Right lobe of liver (tissue), 6 donors: ENCODE measurements around the gene SEC16B. TPM values are rescaled to one million over a fixed set of nuclear protein-coding genes. Genes with fewer than 3 reads are reported as not detected.

Experiments used
- ATAC-seq, 4 donors: fragments of 200-7000 bp; cut with Tn5 transposase; one replicate each; pipeline ENCODE4 v1.9.1; 2020; ENCODE audit warnings: mild to moderate bottlenecking in 4 of 4, moderate library complexity in 4 of 4
- DNase-seq, 3 donors: peaks; one replicate each; pipeline ENCODE4 v3.0.0-alpha.2; 2020
- H3K27ac ChIP-seq, 3 donors: fragments of 200-600 bp; one replicate each; pipeline ENCODE4 v1.8.0; 2022
- H3K27me3 ChIP-seq, 2 donors: fragments of 200-600 bp; one replicate each; pipeline ENCODE4 v1.8.0; 2022
- H3K36me3 ChIP-seq, 4 donors: fragments of 200-600 bp; sonication (generic) in 1 of 4; one replicate each; pipeline versions ENCODE4 v1.5.1 to v1.8.0; 2017 to 2022; ENCODE audit warnings: control low read depth in 1 of 4
- H3K4me1 ChIP-seq, 4 donors: fragments of 200-600 bp; sonication (generic) in 1 of 4; one replicate each; pipeline versions ENCODE4 v1.5.1 to v1.8.0; 2017 to 2022; ENCODE audit warnings: control low read depth in 1 of 4
- H3K4me3 ChIP-seq, 3 donors: fragments of 200-600 bp; one replicate each; pipeline ENCODE4 v1.8.0; 2022
- H3K9me3 ChIP-seq, 4 donors: fragments of 200-600 bp; sonication (generic) in 1 of 4; one replicate each; pipeline versions ENCODE4 v1.5.1 to v1.8.0; 2017 to 2022; ENCODE audit warnings: control low read depth in 1 of 4
- POLR2A ChIP-seq: fragments of 450-650 bp; IDR thresholded peaks from one replicate; pipeline ENCODE4 v1.6.1; 2017; ENCODE audit warnings: antibody characterized with exemption, mild to moderate bottlenecking
- WGBS: methylation state at CpG from one replicate; pipeline ENCODE4 v1.1.6; 2018; ENCODE audit warnings: low coverage, low lambda C conversion rate; ENCODE audit not compliant: insufficient coverage; ENCODE audit errors: missing lambda C conversion rate; 5-methylcytosine and 5-hydroxymethylcytosine counted together
- intact Hi-C, 2 donors: fragments of 100-400 bp; cut with DNase I; formaldehyde crosslinking; loops; one replicate each; pipeline versions ENCODE4 v1.11.2 to v1.14.1; 2022
- total RNA-seq, 6 experiments: library from RNA; depleted of rRNA in 2 of 6; stranded (reverse); fragments of >200 nt in 2 of 6; fragmentation: NEBNext Ultra II Directional in 3 of 6; extraction: Animal tissue kit (Norgen Biotek cat#: 25700) in 3 of 6; gene quantifications; one replicate each; pipeline versions ENCODE4 v1.1.0 to v1.2.4, GENCODE V29; 2016 to 2023
- TF ChIP-seq, protein P1 (sequence below), 4 donors: fragments of 200-600 bp in 3 of 4; fragments of 450-650 bp in 1 of 4; IDR thresholded peaks; one replicate each; pipeline versions ENCODE4 v1.5.1 to v1.8.0; 2016 to 2022; ENCODE audit warnings: antibody characterized with exemption in 4 of 4, mild to moderate bottlenecking in 2 of 4
- donor health status: DM: no; HTN: yes; CAD: no.
- donor health status: DM: no; HTN: no; CAD: no.
- donor health status: DM: no; HTN: no; CAD: no.
- donor health status: DM: no; HTN: yes; CAD: no.
- donor health status: DM: no; HTN: yes; CAD: no.

SEC16B gene
- total RNA-seq, 6 experiments from 2014 or later, result 16.4 to 69.7 (median 39.9) TPM

DNA sequence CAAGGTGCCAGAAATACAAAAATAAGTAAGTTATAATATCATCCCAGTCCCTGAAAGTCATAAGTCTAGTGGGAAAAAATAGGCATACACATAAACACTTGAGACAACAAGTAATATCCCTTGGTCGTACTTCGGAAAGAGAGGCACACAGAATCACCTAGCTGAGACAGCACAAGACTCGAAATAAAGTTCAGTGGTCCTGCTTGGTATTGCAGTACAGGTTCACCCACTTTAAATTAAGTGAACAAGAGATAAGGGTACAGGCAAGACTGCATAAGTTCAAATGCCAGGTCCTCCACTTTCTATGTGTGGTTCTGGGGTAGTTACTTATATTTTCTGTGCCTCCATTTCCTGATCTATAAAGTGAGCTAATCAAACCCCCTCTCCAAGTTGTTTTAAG is 47.6 kb downstream of the SEC16B start:
- no peaks in the 10 kb centered on the region for H3K36me3 ChIP-seq
- H3K9me3 ChIP-seq, result no peaks in the 10 kb centered on the region
- DNase-seq (no peak), ATAC-seq (peak in 1 of 4 donors; percentile 17)
- no peaks in the 10 kb centered on the region for H3K4me1 ChIP-seq
- no peak overlapping the region for H3K4me3 ChIP-seq
- TF ChIP-seq POLR2A, result no peak
- TF ChIP-seq, protein P1, sequence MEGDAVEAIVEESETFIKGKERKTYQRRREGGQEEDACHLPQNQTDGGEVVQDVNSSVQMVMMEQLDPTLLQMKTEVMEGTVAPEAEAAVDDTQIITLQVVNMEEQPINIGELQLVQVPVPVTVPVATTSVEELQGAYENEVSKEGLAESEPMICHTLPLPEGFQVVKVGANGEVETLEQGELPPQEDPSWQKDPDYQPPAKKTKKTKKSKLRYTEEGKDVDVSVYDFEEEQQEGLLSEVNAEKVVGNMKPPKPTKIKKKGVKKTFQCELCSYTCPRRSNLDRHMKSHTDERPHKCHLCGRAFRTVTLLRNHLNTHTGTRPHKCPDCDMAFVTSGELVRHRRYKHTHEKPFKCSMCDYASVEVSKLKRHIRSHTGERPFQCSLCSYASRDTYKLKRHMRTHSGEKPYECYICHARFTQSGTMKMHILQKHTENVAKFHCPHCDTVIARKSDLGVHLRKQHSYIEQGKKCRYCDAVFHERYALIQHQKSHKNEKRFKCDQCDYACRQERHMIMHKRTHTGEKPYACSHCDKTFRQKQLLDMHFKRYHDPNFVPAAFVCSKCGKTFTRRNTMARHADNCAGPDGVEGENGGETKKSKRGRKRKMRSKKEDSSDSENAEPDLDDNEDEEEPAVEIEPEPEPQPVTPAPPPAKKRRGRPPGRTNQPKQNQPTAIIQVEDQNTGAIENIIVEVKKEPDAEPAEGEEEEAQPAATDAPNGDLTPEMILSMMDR (IDR thresholded peaks at IDR 0.05), result no peak
- WGBS, result 73% methylated on average over 3 of the region's 3 CpGs
- no peaks in the 10 kb centered on the region for H3K27me3 ChIP-seq
- intact Hi-C loops, result no loop called here
- H3K27ac ChIP-seq, result no peak overlapping the region

DNA sequence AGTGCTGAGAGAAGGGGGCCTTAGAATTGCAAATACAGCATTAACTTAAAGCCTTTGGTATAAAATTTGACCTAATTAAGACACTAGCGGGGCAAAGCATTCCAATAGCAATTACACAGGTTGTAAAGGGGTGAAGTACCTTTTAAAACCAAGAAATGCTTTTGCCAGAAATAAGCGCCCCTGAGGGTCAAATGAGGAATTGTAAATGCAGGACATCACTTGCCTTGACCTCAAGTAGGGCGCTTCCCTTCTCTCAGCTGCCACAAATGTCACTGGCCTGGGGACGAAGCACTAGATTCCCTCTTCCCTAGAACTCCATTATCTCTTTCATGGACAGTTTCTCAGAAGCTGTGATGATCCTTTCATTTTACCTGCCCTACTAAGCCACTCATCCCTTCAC is 48.3 kb downstream of the SEC16B start:
- intact Hi-C loops, result no loop called here
- 56% methylated on average over 2 of the region's 4 CpGs for WGBS
- no peak for ATAC-seq

DNA sequence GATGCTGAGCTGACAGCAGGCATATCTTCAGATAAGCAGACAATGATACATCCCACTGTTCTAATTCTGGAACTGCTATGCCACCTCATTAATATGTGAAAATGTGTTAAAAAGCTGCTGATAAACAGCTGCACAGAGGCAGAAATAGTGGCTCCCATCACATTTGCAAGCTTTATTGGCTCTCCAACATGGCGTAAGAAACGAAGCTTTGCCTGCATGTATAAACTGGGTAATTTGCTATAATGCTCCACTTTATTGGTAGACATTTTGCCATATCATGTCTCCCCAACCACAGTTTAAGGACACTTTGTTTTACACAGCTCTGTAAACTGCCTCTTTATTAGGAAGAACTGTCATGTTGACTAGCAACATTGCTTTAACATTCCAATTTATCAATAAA is 49.8 kb downstream of the SEC16B start:
- WGBS, result 89% methylated on average over 2 of the region's 2 CpGs
- Histone ChIP-seq H3K4me1 (no peaks in the 10 kb centered on the region), H3K36me3 (no peaks in the 10 kb centered on the region), H3K27ac (no peak overlapping the region), H3K9me3 (no peaks in the 10 kb centered on the region), H3K27me3 (no peaks in the 10 kb centered on the region), H3K4me3 (no peak overlapping the region)
- intact Hi-C loops, result no loop called here
- DNase-seq (no peak), ATAC-seq (no peak)
- TF ChIP-seq POLR2A, result no peak
- TF ChIP-seq, protein P1 (IDR thresholded peaks at IDR 0.05), result no peak

More for the DNA sequence above, 48.3 kb downstream of the SEC16B start:
- H3K9me3 ChIP-seq, result no peaks in the 10 kb centered on the region
- H3K36me3 ChIP-seq, result no peaks in the 10 kb centered on the region
- H3K4me1 ChIP-seq, result no peaks in the 10 kb centered on the region
- H3K4me3 ChIP-seq, result no peak overlapping the region
- no peak for DNase-seq
- TF ChIP-seq, protein P1 (IDR thresholded peaks at IDR 0.05), result no peak
- TF ChIP-seq POLR2A, result no peak
- no peaks in the 10 kb centered on the region for H3K27me3 ChIP-seq
- no peak overlapping the region for H3K27ac ChIP-seq

DNA sequence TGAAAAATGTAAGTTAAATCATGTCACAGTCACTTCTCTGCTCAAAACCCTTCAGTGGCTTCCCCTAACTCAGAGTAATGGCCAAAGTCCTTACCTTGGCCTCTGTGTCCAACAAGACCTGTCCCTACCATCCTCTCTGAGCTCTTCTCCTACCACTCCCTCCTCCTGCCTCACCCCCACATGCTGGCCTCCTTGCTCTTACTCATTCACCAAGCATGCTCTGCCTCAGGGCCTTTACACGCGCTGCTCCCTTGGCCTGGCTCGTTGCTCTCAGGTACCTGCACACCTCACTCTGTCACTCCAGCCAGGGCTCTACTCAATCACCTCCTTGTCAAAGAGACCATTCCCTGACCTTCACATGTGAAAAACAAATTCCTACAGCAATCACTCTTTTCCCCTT is 54.2 kb downstream of the SEC16B start:
- Histone ChIP-seq H3K9me3 (no peaks in the 10 kb centered on the region), H3K4me1 (no peaks in the 10 kb centered on the region), H3K27me3 (no peaks in the 10 kb centered on the region), H3K4me3 (no peak overlapping the region), H3K27ac (no peak overlapping the region), H3K36me3 (no peaks in the 10 kb centered on the region)
- ATAC-seq (no peak), DNase-seq (no peak)
- intact Hi-C loops, result no loop called here
- WGBS, result 100% methylated on average over 3 of the region's 3 CpGs
- TF ChIP-seq, protein P1 (IDR thresholded peaks at IDR 0.05), result no peak
- no peak for TF ChIP-seq POLR2A

DNA sequence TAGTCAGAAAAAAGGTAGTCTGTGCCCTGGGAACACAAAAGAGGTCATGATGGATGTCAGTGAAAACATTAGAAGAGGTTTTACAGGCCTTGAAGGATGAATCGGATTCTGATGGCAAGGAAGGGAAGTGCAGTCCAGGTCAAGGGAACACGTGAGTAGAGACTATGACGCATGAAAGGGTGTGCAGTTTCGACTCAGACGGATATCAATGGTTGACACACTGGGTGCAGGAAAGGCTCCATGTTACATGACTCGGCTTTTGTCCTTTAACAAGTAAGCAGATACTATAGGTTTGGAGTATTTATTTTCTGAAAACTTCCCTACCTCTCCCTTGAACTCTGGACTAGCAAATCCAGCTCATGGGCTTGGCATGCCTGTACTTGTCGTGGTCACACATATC is 55.3 kb downstream of the SEC16B start:
- H3K4me3 ChIP-seq, result no peak overlapping the region
- no peaks in the 10 kb centered on the region for H3K4me1 ChIP-seq
- no peak for TF ChIP-seq POLR2A
- TF ChIP-seq, protein P1 (IDR thresholded peaks at IDR 0.05), result no peak
- WGBS, result 74% methylated on average over 6 of the region's 7 CpGs
- DNase-seq (no peak), ATAC-seq (no peak)
- intact Hi-C loops, result no loop called here
- H3K27me3 ChIP-seq, result no peaks in the 10 kb centered on the region
- H3K27ac ChIP-seq, result no peak overlapping the region
- no peaks in the 10 kb centered on the region for H3K9me3 ChIP-seq
- H3K36me3 ChIP-seq, result no peaks in the 10 kb centered on the region
